Activated CD4-positive, CD25-positive, alpha-beta regulatory T cell (primary cell): Measurements from ENCODE around the gene NAPG.
"Not testable (repeated sequence)": the region's sequence is repeated elsewhere in the genome, so short reads cannot be mapped to it uniquely, and the experiment has no call there.

Source experiments
- DNase-seq, 4 experiments: peaks; one replicate each; lab custom pipeline; 2025; lab: John Stamatoyannopoulos, UW

NAPG gene

DNA sequence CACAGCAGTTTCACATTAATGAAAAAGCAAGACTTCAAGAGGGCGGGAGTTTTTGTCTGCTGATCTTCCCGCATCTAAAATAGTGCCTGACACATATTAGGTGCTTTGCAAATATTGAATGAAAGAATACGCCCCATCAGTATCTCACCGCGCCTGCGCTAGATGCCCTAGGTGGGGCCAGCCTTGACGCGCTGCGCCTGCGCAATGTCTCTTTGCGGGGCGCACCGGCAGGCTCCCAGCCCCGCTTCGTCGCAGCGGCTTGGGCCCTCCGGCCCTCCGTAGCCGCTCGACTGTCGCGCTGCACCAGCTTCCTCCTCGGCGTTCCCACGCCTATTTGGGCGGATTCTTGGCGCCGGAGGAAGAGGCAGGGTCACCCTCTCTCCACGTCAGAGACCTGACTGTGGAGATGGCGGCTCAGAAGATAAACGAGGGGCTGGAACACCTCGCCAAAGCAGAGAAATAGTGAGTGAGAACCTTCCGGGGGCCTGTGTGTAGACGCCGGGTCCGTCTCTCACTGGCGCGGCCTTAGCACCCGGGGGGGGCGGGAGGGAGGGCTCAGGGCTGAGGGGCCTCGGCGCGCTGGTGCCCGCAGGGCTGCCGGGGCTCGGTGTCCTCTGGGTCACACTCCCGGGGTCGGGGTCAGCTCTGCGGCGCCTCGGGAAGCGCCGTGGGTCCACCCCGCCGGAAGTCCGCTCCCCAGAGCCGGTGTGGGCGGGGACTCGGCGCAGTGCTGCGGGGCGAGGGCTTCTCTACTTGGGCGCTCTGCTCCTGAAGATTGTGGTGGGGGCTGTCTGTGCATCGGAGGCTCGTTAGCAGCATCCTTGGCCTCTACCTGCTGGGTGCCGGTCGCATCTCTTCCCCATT, at the start of gene NAPG:
Gene NAPG (plus strand): TSS at position 331 of the 864 bp plus-strand sequence. CDS start 76 bp downstream, at position 407.
- peak; percentile 69 to 81 (median 78) for DNase-seq

DNA sequence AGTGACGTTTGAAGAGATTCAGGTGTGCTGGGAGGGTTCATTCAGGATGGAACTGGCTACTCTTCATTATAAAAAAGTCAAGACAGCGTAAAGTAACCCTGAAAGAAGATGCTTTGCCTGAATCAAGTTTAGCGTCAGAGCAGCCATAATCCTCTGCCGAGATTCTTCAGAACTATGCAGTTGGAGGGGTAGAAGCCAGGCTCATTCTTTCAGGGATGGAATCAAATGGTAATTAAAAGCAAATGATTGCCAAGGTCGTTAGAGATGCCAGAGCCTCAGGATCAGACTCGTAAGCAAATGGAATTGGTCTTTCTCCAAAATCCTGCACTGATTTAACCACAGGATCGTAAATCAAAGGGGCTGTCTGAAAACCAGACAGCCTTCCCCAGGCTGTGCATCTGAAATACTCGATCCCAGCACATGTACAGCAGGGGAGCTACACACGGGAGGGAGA, 49.5 kb upstream of the NAPG start:
- no peak for DNase-seq

GRCh38 chr18:10477121-10477862, 48.5 kb upstream of the NAPG start:
- DNase-seq, result no peak

DNA sequence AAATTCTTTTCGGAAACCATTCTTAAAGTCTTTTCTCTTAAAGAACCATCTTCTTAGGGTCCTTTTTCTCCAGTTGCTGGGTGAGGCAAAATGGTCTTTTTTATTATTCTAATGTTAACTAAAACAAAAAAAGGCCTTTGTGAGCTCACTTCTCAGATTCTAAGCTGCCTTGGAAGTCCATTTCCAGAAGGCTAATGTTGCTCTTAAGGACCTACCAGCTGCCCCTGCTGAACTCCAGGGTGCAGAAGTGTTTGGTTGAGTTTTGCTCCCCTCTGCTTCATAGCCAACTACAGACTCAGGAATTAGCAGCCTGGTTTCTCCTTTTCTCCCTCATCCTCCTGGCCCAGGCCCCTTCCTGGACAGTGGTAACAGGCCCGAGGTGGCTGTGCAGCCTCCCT, 48.0 kb upstream of the NAPG start:
- DNase-seq, result no peak

GRCh38 chr18:10481831-10482230, 44.0 kb upstream of the NAPG start:
- DNase-seq, result no peak

GRCh38 chr18:10482363-10482984, 43.4 kb upstream of the NAPG start:
- no peak for DNase-seq

DNA sequence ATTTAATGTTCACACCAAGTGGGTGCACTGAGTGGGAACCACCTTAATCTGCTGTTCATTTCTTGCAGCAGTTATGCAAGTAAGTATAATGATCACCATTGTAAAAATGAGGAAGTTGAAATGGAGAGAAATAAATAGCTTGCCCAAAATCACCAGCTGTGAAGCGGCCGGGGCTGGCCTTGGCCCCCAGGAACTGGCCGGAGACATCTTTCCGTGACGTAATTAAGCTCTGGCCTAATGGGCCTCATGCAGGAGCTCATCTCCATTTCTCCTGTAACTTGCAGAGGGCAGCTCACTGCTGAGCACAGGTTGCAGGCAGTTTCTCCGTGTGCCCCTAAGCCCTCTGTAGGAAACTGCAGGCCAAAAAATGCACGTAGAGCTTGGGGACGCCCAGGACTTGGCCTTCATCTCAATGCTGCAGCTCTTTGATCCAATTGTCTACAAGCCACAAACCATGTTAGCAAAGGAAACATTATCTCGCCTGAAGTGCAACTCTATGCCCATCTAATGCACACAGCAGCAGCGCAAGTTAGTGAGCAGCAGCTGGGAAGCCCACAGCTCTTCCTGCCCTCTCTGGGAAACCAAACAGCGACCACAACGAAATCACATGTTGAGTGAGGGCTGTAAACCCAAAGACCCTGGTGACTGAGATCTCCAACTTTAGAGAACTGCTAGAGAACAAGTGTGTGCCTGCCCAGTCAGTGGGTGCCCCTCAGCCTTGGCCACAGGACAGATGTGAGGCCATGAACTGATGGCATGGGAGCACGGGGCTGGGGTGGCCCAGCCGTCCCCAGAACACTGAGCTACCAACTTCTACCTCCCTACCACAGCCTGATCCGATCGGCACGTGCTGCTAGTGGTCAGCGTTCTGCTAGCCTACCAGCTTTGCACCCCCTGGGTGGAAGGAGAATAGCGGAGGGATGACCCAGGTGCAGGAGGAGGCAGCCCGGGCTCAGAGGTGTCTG, 42.6 kb upstream of the NAPG start:
- no peak for DNase-seq

DNA sequence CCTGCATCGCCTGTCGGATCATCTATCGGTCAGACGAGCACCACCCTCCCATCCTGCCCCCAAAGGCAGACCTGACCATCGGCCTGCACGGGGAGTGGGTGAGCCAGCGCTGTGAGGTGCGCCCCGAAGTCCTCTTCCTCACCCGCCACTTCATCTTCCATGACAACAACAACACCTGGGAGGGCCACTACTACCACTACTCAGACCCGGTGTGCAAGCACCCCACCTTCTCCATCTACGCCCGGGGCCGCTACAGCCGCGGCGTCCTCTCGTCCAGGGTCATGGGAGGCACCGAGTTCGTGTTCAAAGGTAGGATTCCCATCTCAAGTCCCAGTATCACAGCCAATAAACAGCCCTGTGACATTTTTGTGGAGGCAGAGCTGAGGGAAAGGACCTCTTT, 40.4 kb upstream of the NAPG start:
- no peak for DNase-seq

GRCh38 chr18:10486362-10486761, 39.5 kb upstream of the NAPG start:
- DNase-seq, result no peak

DNA sequence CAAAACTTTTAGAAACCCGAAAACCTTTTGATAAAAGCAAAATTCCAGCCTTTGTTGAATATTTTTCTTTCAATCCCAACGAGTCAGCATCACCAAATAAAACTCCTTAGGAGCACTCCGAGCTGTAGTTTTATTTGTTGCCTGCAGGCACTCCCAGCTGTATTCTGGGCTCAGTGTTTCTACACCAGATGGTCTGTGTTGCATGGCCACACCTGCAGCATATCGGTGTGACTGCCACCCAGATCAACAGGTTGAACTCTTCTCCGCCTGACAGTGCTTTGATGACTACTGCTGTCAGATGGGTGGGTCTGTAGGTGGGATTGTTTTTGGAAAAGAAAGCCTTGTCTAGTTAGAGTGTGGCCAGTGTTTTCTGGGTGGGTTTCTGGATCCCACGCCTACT, 38.7 kb upstream of the NAPG start:
- DNase-seq, result no peak

DNA sequence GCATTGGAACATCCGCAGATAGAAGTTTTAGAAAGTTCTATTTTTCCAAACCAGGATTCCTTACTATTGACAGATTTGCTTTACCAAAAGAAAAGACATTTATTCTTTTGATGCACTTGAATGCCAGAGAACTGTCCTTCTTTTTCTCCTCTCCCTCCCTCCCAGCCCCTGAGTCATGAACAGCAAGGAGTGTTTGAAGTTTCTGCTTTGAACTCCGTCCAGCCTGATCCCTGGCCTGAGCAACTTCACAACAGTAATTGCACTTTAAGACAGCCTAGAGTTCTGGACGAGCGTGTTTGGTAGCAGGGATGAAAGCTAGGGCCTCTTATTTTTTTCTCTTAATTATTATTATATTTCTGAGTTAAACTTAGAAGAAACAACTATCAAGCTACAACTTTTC, 37.8 kb upstream of the NAPG start:
- no peak for DNase-seq

- DNase-seq, result peak in 2 of 4 experiments; percentile 1 to 16
These were observed 35.2 kb upstream of the NAPG start for GRCh38 chr18:10490401-10491165.

- no peak for DNase-seq
These were observed 29.9 kb upstream of the NAPG start for GRCh38 chr18:10495936-10496335.

DNA sequence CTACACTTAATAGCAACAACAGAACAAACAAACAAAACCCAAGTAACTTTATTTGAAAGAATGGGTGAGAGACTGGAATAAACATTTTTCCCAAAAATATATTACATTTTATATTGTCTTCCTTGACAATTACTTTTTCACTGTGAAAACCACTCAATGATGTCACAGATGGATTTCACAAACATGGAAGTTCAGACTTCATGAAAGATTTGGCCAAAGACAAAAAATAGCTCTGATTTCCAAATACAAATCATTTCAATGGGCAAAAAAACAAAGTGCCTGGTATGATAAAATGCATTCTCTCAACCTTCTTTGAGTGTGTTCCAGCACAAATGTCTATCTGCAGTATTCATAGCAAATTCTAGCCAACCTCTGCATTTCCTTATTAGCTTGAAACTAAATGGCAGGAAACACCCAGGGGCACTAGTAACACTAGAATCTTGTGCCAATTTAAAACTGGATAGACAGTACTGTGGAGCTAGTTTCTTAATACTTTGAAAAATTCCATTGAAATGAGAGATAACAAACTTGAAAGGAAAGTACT, 28.5 kb upstream of the NAPG start:
- DNase-seq, result no peak

DNA sequence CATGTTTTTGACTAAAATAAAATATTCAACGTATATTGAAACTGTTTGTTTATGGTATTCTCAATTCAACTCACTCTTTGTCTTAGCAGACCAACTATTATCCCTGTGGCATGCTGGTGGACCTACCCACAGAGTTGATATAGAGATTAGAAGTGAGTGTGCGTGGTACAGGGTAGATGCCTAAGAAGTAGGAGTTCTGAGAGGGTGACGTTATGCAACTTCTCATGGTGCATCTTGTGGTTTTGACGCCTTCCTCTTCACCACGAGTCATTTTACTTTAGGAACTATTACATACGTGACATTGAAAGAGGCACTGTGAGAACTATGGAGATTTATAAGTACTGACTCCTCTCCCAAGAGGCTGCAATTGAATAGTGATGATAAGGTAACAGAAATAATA, 26.6 kb upstream of the NAPG start:
- DNase-seq, result no peak

DNA sequence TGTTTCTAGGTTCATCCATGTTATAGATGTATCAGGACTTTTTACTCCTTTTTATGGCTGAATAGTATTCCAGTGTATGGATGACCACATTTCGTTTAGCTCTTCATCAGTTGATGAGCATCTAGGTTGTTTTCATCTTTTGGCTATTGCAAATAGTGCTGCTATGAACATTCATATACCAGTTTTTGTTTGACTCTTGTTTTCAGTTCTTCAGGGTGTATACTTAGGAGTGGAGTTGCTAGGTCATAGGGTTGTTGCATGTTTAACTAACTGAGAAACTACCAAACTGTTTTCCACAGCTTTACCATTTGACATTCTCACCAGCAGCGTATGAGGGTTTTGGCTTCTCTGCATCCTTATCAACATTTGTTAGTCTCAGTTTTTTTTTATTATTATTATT, 25.8 kb upstream of the NAPG start:
- DNase-seq, result no peak

DNA sequence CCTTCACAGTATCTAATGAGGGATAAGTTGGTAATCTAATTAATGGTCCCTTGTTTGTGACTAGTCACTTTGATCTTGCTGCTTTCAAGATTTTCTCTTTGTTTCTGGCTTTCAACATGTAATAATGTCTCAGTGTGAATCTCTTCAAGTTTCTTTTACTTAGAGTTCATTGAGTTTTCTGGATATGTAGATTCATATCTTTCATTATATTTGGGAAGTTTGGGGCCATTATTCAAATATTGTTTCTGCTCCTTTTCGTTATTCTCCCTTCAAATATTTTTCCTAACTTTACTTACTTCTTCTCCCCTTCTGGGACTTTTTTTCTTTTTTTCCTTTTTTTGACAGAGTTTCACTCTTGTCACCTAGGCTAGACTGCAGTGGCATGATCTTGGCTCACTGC, 21.1 kb upstream of the NAPG start:
- no peak for DNase-seq

DNA sequence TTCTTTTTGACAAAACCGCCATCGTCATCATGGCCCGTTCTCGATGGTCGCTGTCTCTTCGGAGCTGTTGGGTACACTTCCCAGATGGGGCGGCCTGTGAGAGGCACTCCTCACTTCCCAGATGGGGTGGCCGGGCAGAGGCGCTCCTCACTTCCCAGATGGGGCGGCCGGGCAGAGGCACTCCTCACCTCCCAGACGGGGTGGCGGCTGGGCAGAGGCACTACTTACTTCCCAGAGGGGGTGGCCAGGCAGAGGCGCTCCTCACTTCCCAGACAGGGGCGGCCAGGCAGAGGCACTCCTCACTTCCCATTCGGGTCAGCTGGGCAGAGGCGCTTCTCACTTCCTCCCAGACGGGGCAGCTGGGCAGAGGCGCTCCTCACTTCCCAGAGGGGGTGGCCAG, 19.9 kb upstream of the NAPG start:
- DNase-seq, result not testable (repeated sequence)

GRCh38 chr18:10508591-10508990, 17.2 kb upstream of the NAPG start:
- no peak for DNase-seq

DNA sequence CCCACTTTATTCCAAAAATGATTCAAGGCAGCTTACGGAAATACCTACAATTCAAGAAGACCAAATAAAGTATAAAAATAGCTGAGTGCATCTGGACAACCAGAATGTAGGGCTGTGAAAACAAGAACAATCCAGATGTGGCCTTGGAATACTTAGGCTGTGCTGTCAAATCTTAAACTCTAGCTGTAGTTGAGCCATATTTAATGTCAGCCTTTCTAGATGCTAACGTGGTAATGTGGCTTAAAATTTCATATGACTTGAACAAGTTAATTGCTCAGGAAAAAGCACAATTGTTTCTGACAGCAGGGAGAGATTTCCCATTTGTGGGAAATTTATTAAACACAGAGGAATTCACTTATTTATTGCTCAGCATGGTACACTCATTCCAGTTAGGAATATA, 14.6 kb upstream of the NAPG start:
- no peak for DNase-seq

DNA sequence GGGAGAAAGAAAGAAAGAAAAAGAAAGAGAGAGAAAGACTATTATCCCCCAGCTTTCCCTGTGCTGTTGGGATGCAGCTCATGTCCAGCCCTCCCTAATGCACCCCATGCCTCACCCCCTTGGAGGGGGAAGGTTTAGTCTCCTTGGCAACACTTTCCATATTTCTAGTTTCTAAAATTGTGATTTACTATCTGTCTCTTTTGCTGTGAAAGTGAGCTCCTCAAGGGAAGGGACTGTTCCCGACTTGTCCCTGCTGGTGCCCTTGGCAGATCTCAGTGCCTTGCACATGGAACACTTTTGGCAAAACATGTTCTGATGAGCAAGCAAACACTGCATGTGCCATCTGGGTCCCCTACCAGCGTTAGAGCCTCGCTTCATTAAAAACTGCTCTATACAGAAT, 11.7 kb upstream of the NAPG start:
- no peak for DNase-seq
